Uterine smooth muscle cell (primary cell): ENCODE results near the gene XAF1. TPM values are rescaled to one million over a fixed set of nuclear protein-coding genes. Genes with fewer than 3 reads are reported as not detected.

Experiments
- total RNA-seq: library from RNA; depleted of rRNA; stranded (reverse); fragments of >200 nt; gene quantifications from 2 replicates; pipeline ENCODE4 v1.2.3, GENCODE V29; 2014

Gene XAF1
- 20.5 and 60.1 TPM in 2 replicates for total RNA-seq

GRCh38 chr17:6755731-6756184 lies at the start of gene XAF1:
TSS of gene XAF1 (plus strand) at chr17:6756046. CDS start at chr17:6756079, 33 bp downstream.

GRCh38 chr17:6713130-6713917 lies 42.5 kb upstream of the XAF1 start, which contains the start of gene SLC13A5:
TSS of gene SLC13A5 (minus strand) at chr17:6713369. CDS start at chr17:6713333, 36 bp downstream.

GRCh38 chr17:6775871-6776405 lies 20.1 kb downstream of the XAF1 start, which contains the start of gene FBXO39:
TSS of gene FBXO39 (plus strand) at chr17:6776215. CDS start at chr17:6779869, 3,654 bp downstream.

Other genes with a start within 250 kb of the XAF1 start
- 0.37 and 0.55 TPM in 2 replicates for gene PITPNM3, start 199.5 kb upstream of the XAF1 start, total RNA-seq
- gene KIAA0753, start 115.3 kb upstream of the XAF1 start, total RNA-seq, result 12.1 and 13.6 TPM in 2 replicates
- 114 and 152 TPM in 2 replicates for gene TXNDC17, start 115.0 kb upstream of the XAF1 start, total RNA-seq
- gene MED31, start 104.4 kb upstream of the XAF1 start, total RNA-seq, result 10.1 and 11.7 TPM in 2 replicates
- 0.44 and 0.75 TPM in 2 replicates for gene C17orf100, start 104.3 kb upstream of the XAF1 start, total RNA-seq
- gene SLC13A5, start 42.7 kb upstream of the XAF1 start, total RNA-seq, result not detected in 2 replicates
- 0.25 and 0.33 TPM in 2 replicates for gene FBXO39, start 20.2 kb downstream of the XAF1 start, total RNA-seq
- gene TEKT1, start 75.7 kb downstream of the XAF1 start, total RNA-seq, result not detected in 2 replicates
- 0.75 TPM in 1 of 2 replicates, not detected in the other for gene ALOX12, start 240.0 kb downstream of the XAF1 start, total RNA-seq